Activated T-cell treated with anti-CD3 and anti-CD28 coated beads, Interleukin-2, amount 50 U/mL, for 1 hour (primary cell): ENCODE measurements around the gene MFGE8.
A peak's percentile ranks its signal among the peaks of the same experiment; 100 is the strongest.
"Not testable (repeated sequence)": the region's sequence is repeated elsewhere in the genome, so short reads cannot be mapped to it uniquely, and the experiment has no call there.

ENCODE experiments used
- DNase-seq: peaks from one replicate; pipeline ENCODE4 v3.0.0-alpha.2; 2020

The MFGE8 gene, protein sequence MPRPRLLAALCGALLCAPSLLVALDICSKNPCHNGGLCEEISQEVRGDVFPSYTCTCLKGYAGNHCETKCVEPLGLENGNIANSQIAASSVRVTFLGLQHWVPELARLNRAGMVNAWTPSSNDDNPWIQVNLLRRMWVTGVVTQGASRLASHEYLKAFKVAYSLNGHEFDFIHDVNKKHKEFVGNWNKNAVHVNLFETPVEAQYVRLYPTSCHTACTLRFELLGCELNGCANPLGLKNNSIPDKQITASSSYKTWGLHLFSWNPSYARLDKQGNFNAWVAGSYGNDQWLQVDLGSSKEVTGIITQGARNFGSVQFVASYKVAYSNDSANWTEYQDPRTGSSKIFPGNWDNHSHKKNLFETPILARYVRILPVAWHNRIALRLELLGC

GRCh38 chr15:88913017-88913849 is at the start of gene MFGE8:
TSS of gene MFGE8 (minus strand) at chr15:88913379. CDS start at chr15:88913319, 60 bp downstream.
- DNase-seq: peak; percentile 76

- DNase-seq: no peak
Observed at GRCh38 chr15:88959445-88959844, 46.3 kb upstream of the MFGE8 start.

- DNase-seq: no peak
Observed at GRCh38 chr15:88956906-88957305, 43.7 kb upstream of the MFGE8 start.

- no peak for DNase-seq
Observed at GRCh38 chr15:88956263-88956662, 43.1 kb upstream of the MFGE8 start.

GRCh38 chr15:88954431-88955277 is 41.5 kb upstream of the MFGE8 start:
- DNase-seq: no peak

GRCh38 chr15:88950600-88951160 is 37.5 kb upstream of the MFGE8 start:
- DNase-seq: no peak

- DNase-seq: no peak
Observed at GRCh38 chr15:88949734-88950400, 36.7 kb upstream of the MFGE8 start.

DNA sequence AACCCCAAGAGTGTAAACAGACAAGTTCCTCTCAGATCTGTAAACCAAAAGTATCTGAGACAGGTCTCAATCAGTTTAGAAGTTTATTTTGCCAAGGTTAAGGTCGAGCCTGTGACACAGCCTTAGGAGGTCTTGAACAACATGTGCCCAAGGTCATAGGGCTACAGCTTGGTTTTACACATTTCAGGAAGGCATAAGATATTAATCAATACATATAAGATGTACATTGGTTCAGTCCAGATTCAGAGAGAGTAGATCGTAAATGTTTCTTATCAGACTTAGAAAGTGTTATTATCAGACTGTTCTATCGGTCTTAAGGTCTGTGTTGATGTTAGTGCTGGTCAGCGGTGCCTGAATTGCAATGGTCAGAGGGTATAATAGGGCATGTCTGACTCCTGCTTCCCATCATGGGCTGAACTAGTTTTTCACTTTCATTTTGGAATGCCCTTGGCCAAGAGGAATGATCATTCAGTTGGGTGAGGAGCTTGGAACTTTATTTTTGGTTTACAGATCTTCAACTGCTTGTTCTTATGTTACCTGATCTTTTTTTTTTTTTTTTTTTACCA is 27.0 kb upstream of the MFGE8 start:
- no peak for DNase-seq

DNA sequence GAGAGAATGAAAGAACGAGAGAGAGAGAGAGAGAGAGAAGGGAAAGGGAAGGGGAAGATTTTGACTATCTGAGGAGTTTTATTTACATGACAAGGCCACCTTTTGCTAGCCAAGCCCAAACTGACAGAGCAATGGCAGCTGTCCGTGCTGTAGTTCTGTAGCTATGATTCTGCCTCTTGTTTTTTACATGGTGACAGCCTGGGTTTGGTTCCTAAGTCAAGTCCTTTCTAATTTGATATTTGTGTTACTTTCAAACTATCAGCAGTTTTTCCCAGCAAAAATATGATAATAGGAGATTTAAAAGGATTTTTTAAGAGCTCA is 26.3 kb upstream of the MFGE8 start:
- no peak for DNase-seq

- DNase-seq: no peak
Observed at GRCh38 chr15:88938802-88939485, 25.8 kb upstream of the MFGE8 start.

- not testable (repeated sequence) for DNase-seq
Observed at GRCh38 chr15:88934449-88934848, 21.3 kb upstream of the MFGE8 start.

GRCh38 chr15:88932875-88933330 is 19.7 kb upstream of the MFGE8 start:
- DNase-seq: no peak

DNA sequence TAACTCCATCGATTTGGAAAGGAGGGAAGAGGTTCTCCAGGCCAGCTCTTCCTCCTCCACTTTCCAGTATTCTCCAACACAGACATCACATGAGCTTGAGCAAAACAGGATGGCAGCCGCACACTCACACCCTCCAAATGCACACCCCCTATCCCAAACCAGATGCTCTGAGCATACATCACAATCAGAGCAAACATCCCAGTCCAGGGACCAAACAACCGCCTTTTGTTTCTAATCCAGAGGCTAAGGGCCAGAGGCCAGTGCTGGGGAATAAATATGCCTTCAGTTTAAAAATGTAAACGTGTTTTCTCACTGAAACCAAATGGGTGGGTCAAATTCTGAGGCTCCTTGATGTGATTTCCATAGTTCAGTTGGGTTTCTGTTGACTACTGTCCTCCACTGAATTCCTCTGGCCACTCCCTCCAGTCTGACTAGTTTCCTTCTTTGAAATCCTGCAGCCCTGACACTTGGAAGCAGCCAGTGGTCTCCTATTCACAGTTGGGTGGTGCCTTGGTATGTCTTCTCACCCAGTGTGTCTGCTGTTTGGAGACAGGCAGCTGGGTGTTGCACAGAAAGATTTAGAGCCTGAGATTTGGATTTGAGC is 19.2 kb upstream of the MFGE8 start:
- no peak for DNase-seq

- DNase-seq: no peak
Observed at GRCh38 chr15:88930579-88930978, 17.4 kb upstream of the MFGE8 start.

- DNase-seq: not testable (repeated sequence)
Observed at GRCh38 chr15:88929358-88930098, 16.3 kb upstream of the MFGE8 start.

DNA sequence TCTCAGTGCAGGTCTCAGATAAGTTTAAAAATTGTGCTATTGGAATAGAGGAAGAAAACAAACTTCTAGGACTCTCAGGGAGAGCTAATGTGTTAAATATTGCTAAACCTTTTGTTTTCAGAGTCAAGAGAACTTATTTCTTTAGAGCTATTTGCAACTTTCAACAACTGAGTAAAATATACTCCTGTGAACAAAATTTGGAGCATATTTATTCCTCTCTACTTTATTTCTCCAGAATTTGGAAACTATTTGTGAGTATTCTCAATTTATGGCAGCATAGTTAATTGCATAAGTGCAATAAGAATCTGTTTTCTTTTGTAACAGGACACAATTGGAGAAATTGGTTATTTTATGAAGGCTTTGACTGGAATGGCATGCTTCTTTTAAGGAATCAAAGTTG is 15.0 kb upstream of the MFGE8 start:
- not testable (repeated sequence) for DNase-seq

DNA sequence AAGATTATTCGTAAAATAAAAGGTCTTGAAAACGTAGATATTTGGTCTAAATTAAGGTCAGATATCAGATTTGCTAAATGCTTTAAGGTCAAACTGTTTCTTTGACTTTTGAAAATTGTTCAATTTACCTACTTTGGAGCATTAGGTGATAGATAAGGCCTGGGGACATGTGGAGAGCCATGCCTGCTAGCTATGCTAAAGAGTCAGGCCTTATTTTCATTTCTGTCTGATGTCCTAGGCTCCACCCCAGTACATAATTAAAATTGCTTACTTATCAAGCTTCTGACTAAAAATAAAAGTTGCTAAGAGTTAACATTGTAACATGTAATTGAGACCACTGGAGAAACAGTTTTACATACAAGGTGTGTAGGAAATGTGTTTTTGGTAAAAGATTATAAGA is 12.5 kb upstream of the MFGE8 start:
- not testable (repeated sequence) for DNase-seq

DNA sequence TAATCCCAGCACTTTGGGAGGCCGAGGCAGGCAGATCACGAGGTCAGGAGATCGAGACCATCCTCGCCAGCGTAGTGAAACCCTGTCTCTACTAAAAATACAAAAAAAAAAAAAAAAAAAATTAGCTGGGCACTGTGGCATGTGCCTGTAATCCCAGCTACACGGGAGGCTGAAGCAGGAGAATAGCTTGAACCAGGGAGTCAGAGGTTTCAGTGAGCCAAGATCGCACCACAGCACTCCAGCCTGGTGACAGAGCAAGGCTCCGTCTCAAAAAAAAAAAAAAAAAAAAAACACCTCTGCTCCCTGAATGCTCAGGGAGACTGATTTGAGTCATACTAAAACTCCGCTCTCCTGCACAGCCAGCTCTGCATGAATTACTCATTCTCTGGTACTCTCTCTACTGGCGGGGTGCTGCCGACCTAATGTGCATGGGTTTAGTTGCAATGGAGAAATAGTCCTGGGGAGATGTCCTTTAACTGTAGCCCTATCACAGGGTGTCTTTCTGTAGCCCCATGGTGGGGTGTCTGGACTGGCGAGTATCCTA is 7.8 kb upstream of the MFGE8 start:
- DNase-seq: not testable (repeated sequence)

DNA sequence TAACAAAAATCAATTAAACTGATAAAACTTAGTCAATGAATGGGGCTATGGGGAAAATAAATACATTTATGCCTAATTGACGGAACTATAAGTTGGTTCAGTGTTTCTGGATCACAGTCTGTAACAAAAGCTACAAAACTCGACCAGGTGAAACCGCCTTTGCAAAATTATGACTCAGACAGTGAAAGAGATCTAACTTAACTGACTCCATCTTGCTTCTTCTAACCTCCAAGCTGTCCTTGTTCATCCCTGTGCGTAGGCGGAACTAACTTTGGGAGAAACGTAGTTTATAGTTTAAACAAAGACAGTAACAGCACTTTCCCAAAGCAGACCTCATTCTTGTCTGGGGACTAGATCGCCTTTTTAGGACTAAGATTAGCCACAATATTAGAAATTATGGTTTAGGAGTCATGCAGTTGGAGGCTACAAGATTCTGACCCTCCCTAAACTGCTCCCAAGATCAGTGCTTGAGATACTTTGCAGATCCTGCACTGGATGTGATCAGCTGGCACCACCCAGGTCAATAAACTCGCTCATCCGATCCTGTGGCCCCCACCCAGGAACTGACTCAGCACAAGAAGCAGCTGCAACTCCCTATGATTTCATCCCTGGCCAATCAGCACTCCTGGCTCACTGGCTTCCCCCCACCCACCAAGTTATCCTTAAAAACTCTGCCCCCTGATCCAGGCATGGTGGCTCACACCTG is 7.2 kb upstream of the MFGE8 start:
- DNase-seq: no peak
